GM10266 (cell line): ENCODE results near the gene MITF.

Experiments used
- DNase-seq: peaks from one replicate; pipeline ENCODE4 v3.0.0; 2012; ENCODE audit errors: extremely low spot score
- CTCF ChIP-seq: IDR thresholded peaks from 2 replicates; pipeline ENCODE4 v1.5.1; 2012; ENCODE audit warnings: mild to moderate bottlenecking, low read depth; ENCODE audit not compliant: control insufficient read depth, insufficient read depth; ENCODE audit errors: missing control alignments

The MITF gene

GRCh38 chr3:69740103-69741021 lies 1.1 kb downstream of the MITF start:
- no peak for DNase-seq
- TF ChIP-seq CTCF = no peak

- no peak for DNase-seq
Observed at GRCh38 chr3:69741032-69741767, 1.9 kb downstream of the MITF start.

GRCh38 chr3:69742391-69742790 lies 3.1 kb downstream of the MITF start:
- no peak for TF ChIP-seq CTCF
- DNase-seq = no peak

More at GRCh38 chr3:69741032-69741767, 1.9 kb downstream of the MITF start:
- TF ChIP-seq CTCF = no peak

GRCh38 chr3:69743975-69744906 lies 5.0 kb downstream of the MITF start:
- no peak for DNase-seq
- no peak for TF ChIP-seq CTCF

- no peak for TF ChIP-seq CTCF
- no peak for DNase-seq
Observed at GRCh38 chr3:69745505-69745904, 6.2 kb downstream of the MITF start.

- DNase-seq = no peak
- no peak for TF ChIP-seq CTCF
Observed at GRCh38 chr3:69746119-69746518, 6.9 kb downstream of the MITF start.
